Thoracic aorta (tissue), 2 donors: Measurements from ENCODE around the gene MAP4K3. TPM values are rescaled to one million over a fixed set of nuclear protein-coding genes. Genes with fewer than 3 reads are reported as not detected.

ENCODE experiments used
- ATAC-seq: fragments of 150-250 bp; one replicate; pipeline ENCODE4 v1.8.0; 2017; ENCODE audit warnings: low read depth; ENCODE audit not compliant: insufficient number of reproducible peaks, low FRiP score
- DNase-seq: peaks from one replicate; pipeline ENCODE4 v3.0.0-alpha.2; 2020; ENCODE audit warnings: low spot score
- H3K27ac ChIP-seq, 2 donors: fragments of 200-600 bp; sonication (generic); 1 replicate in 1 of 2; 2 replicates in 1 of 2; pipeline ENCODE4 v1.5.1; 2016; ENCODE audit warnings: mild to moderate bottlenecking in 2 of 2, moderate library complexity in 2 of 2
- H3K27me3 ChIP-seq: fragments of 200-600 bp; sonication (generic); replicated peaks from 2 replicates; pipeline ENCODE4 v1.6.0; 2016; ENCODE audit warnings: mild to moderate bottlenecking; ENCODE audit not compliant: insufficient read depth
- H3K36me3 ChIP-seq: fragments of 200-600 bp; sonication (generic); one replicate; pipeline ENCODE4 v1.5.1; 2016
- H3K4me1 ChIP-seq, 2 donors: fragments of 200-600 bp; sonication (generic); 1 replicate in 1 of 2; 2 replicates in 1 of 2; pipeline versions ENCODE4 v1.5.1 to v1.6.0; 2016; ENCODE audit warnings: low read depth in 2 of 2, mild to moderate bottlenecking in 1 of 2; ENCODE audit not compliant: control insufficient read depth in 1 of 2
- H3K4me3 ChIP-seq: fragments of 200-600 bp; sonication (generic); 2 replicates; pipeline ENCODE4 v1.5.1; 2016; ENCODE audit warnings: mild to moderate bottlenecking
- H3K9me3 ChIP-seq: fragments of 200-600 bp; sonication (generic); 2 replicates; pipeline ENCODE4 v1.5.1; 2016
- CTCF ChIP-seq: fragments of 200-600 bp; sonication (generic); IDR thresholded peaks from one replicate; pipeline ENCODE4 v1.5.1; 2019; ENCODE audit warnings: antibody characterized with exemption
- total RNA-seq, 2 donors: library from RNA; depleted of rRNA; stranded (reverse); fragments of >200 nt; gene quantifications; one replicate each; pipeline versions ENCODE4 v1.1.0 to v1.2.3, GENCODE V29; 2016

MAP4K3 gene
- total RNA-seq, 2 donors from 2014 or later, result 53.7 to 58.8 TPM

- TF ChIP-seq CTCF, result no peak
Observed at GRCh38 chr2:39266916-39267434, 170.1 kb downstream of the MAP4K3 start.

GRCh38 chr2:39266139-39266805 lies 170.8 kb downstream of the MAP4K3 start:
- Histone ChIP-seq H3K4me1 (peaks cover 6 to 14% of the 10 kb centered on the region in 2 donors), H3K4me3 (no peak overlapping the region), H3K27me3 (no peaks in the 10 kb centered on the region), H3K9me3 (no peaks in the 10 kb centered on the region), H3K27ac (no peak overlapping the region), H3K36me3 (peaks cover 8% of the 10 kb centered on the region)
- no peak for TF ChIP-seq CTCF
- DNase-seq (no peak), ATAC-seq (no peak)

More at GRCh38 chr2:39266916-39267434, 170.1 kb downstream of the MAP4K3 start:
- ATAC-seq (no peak), DNase-seq (no peak)
- H3K36me3 ChIP-seq, result peaks cover 8% of the 10 kb centered on the region
- no peak overlapping the region for H3K27ac ChIP-seq
- H3K9me3 ChIP-seq, result no peaks in the 10 kb centered on the region
- peaks cover 6 to 14% of the 10 kb centered on the region in 2 donors for H3K4me1 ChIP-seq
- H3K4me3 ChIP-seq, result no peak overlapping the region
- H3K27me3 ChIP-seq, result no peaks in the 10 kb centered on the region

GRCh38 chr2:39265315-39265714 lies 171.8 kb downstream of the MAP4K3 start:
- Histone ChIP-seq H3K4me1 (peaks cover 6 to 14% of the 10 kb centered on the region in 2 donors), H3K36me3 (peaks cover 13% of the 10 kb centered on the region), H3K27ac (no peak overlapping the region), H3K27me3 (no peaks in the 10 kb centered on the region), H3K4me3 (no peak overlapping the region), H3K9me3 (no peaks in the 10 kb centered on the region)
- ATAC-seq (no peak), DNase-seq (no peak)
- no peak for TF ChIP-seq CTCF

GRCh38 chr2:39264733-39265132 lies 172.4 kb downstream of the MAP4K3 start:
- no peak overlapping the region for H3K4me3 ChIP-seq
- ATAC-seq, result no peak

GRCh38 chr2:39260087-39260486 lies 177.0 kb downstream of the MAP4K3 start:
- Histone ChIP-seq H3K4me1 (no peaks in the 10 kb centered on the region), H3K4me3 (no peak overlapping the region), H3K27me3 (no peaks in the 10 kb centered on the region), H3K36me3 (peaks cover 34% of the 10 kb centered on the region), H3K9me3 (no peaks in the 10 kb centered on the region), H3K27ac (no peak overlapping the region)
- no peak for TF ChIP-seq CTCF
- no peak for ATAC-seq
- DNase-seq, result no peak

More at GRCh38 chr2:39264733-39265132, 172.4 kb downstream of the MAP4K3 start:
- no peaks in the 10 kb centered on the region for H3K9me3 ChIP-seq
- no peak for DNase-seq
- H3K4me1 ChIP-seq, result peaks cover 6 to 14% of the 10 kb centered on the region in 2 donors
- H3K27ac ChIP-seq, result no peak overlapping the region
- peaks cover 17% of the 10 kb centered on the region for H3K36me3 ChIP-seq
- no peaks in the 10 kb centered on the region for H3K27me3 ChIP-seq
- TF ChIP-seq CTCF, result no peak
